H1 (cell line): Measurements from ENCODE around the gene PIK3R5. TPM values are rescaled to one million over a fixed set of nuclear protein-coding genes. Genes with fewer than 3 reads are reported as not detected.

Experiments used
- CTCF ChIA-PET: fragments of 300-600 bp; sonication (Branson Sonifier 250); formaldehyde crosslinking; loops from one replicate; lab custom pipeline; 2021; ENCODE audit not compliant: partially characterized antibody; lab: Charles Lee
- POLR2A ChIA-PET: fragments of 300-600 bp; sonication (Branson Sonifier 250); formaldehyde crosslinking; loops from one replicate; lab custom pipeline; 2021; ENCODE audit warnings: inconsistent platforms; ENCODE audit not compliant: partially characterized antibody; lab: Charles Lee
- DNase-seq, 2 experiments: peaks; one replicate each; pipeline versions ENCODE4 v3.0.0 to v3.0.0-alpha.2; 2010 to 2022; ENCODE audit warnings: low spot score in 2 of 2, low read depth in 1 of 2, mixed read lengths in 1 of 2
- FAIRE-seq: peaks from 2 replicates; lab custom pipeline; 2011; peaks lifted over from hg19 to GRCh38; lab: Jason Lieb, UNC
- H2AFZ ChIP-seq: 2 replicates; pipeline ENCODE4 v1.8.1; 2012; ENCODE audit warnings: low read length, inconsistent platforms
- H2AK5ac ChIP-seq: 2 replicates; pipeline ENCODE4 v1.6.1; 2013; ENCODE audit warnings: low read depth, low read length
- H2BK120ac ChIP-seq: replicated peaks from 2 replicates; pipeline ENCODE3; 2013; ENCODE audit warnings: low read depth, low read length, inconsistent platforms
- H2BK12ac ChIP-seq: 2 replicates; pipeline ENCODE4 v1.6.1; 2013; ENCODE audit warnings: low read depth, low read length
- H2BK15ac ChIP-seq: 2 replicates; pipeline ENCODE4 v1.6.1; 2013; ENCODE audit warnings: low read length
- H2BK20ac ChIP-seq: 2 replicates; pipeline ENCODE4 v1.6.1; 2013; ENCODE audit warnings: low read length
- H2BK5ac ChIP-seq: 2 replicates; pipeline ENCODE4 v1.6.1; 2013; ENCODE audit warnings: low read depth, low read length
- H3K14ac ChIP-seq: 2 replicates; pipeline ENCODE4 v1.6.1; 2013; ENCODE audit warnings: inconsistent platforms; ENCODE audit not compliant: insufficient read length
- H3K18ac ChIP-seq: 2 replicates; pipeline ENCODE4 v1.6.1; 2013; ENCODE audit warnings: low read length; ENCODE audit errors: extremely low read depth
- H3K23ac ChIP-seq: 2 replicates; pipeline ENCODE4 v1.6.1; 2013; ENCODE audit warnings: inconsistent platforms; ENCODE audit not compliant: insufficient read length
- H3K23me2 ChIP-seq: 2 replicates; pipeline ENCODE4 v1.6.1; 2013; ENCODE audit warnings: low read depth, low read length
- H3K27ac ChIP-seq: 2 replicates; pipeline ENCODE4 v1.6.1; 2011; ENCODE audit warnings: low read depth, low read length, inconsistent platforms
- H3K27me3 ChIP-seq, 4 experiments: replicated peaks in 1 of 4; 1 replicate in 1 of 4; 2 replicates in 3 of 4; pipeline versions ENCODE4 v1.6.1 to v1.8.1; 2011 to 2013; ENCODE audit warnings: low read length in 3 of 4, mild to moderate bottlenecking in 3 of 4, inconsistent platforms in 2 of 4, mixed read lengths in 2 of 4, moderate library complexity in 1 of 4; ENCODE audit not compliant: control insufficient read depth in 3 of 4, insufficient read depth in 3 of 4; ENCODE audit errors: extremely low read depth in 1 of 4
- H3K36me3 ChIP-seq, 4 experiments: 2 replicates each; pipeline versions ENCODE4 v1.6.1 to v1.8.1; 2011 to 2013; ENCODE audit warnings: mild to moderate bottlenecking in 4 of 4, low read length in 3 of 4, moderate library complexity in 2 of 4, control low read depth in 1 of 4, inconsistent platforms in 1 of 4; ENCODE audit not compliant: insufficient read depth in 4 of 4, control insufficient read depth in 2 of 4
- H3K4ac ChIP-seq: replicated peaks from 2 replicates; pipeline ENCODE3; 2013; ENCODE audit warnings: low read length, low read depth, mixed read lengths, inconsistent platforms; ENCODE audit not compliant: insufficient read length
- H3K4me1 ChIP-seq, 4 experiments: replicated peaks in 1 of 4; 1 replicate in 1 of 4; 2 replicates in 3 of 4; pipeline versions ENCODE4 v1.6.1 to v1.8.1; 2011 to 2013; ENCODE audit warnings: low read length in 3 of 4, inconsistent platforms in 2 of 4, mixed read lengths in 1 of 4; ENCODE audit not compliant: insufficient read depth in 4 of 4, control insufficient read depth in 3 of 4
- H3K4me2 ChIP-seq, 2 experiments: 2 replicates each; pipeline versions ENCODE4 v1.6.1 to v1.8.1; 2011 to 2013; ENCODE audit warnings: low read depth in 2 of 2, low read length in 2 of 2, control low read depth in 1 of 2, inconsistent platforms in 1 of 2, mild to moderate bottlenecking in 1 of 2; ENCODE audit not compliant: insufficient read depth in 1 of 2
- H3K4me3 ChIP-seq, 4 experiments: fragments of 200-600, 300-600 bp in 1 of 4; sonication (generic), shearing (Covaris generic), sonication (Bioruptor Twin) in 1 of 4; 2 replicates each; pipeline versions ENCODE4 v1.5.1 to v1.8.1; 2011 to 2016; ENCODE audit warnings: low read length in 4 of 4, low read depth in 3 of 4, control low read depth in 2 of 4, inconsistent platforms in 2 of 4, mild to moderate bottlenecking in 2 of 4, mixed read lengths in 1 of 4, moderate library complexity in 1 of 4; ENCODE audit not compliant: insufficient read depth in 2 of 4; ENCODE audit errors: extremely low read depth in 1 of 4
- H3K56ac ChIP-seq: replicated peaks from 2 replicates; pipeline ENCODE3; 2013; ENCODE audit warnings: low read depth, mild to moderate bottlenecking, mixed read lengths, low read length, inconsistent platforms; ENCODE audit not compliant: insufficient read length
- H3K79me1 ChIP-seq: 2 replicates; pipeline ENCODE4 v1.6.1; 2013; ENCODE audit warnings: low read depth, low read length, control low read depth
- H3K79me2 ChIP-seq, 2 experiments: 2 replicates each; pipeline versions ENCODE4 v1.6.1 to v1.8.1; 2012 to 2013; ENCODE audit warnings: low read length in 2 of 2, mild to moderate bottlenecking in 2 of 2, inconsistent platforms in 1 of 2; ENCODE audit not compliant: insufficient read depth in 2 of 2, control insufficient read depth in 1 of 2
- H3K9ac ChIP-seq, 4 experiments: replicated peaks in 1 of 4; 1 replicate in 1 of 4; 2 replicates in 3 of 4; pipeline versions ENCODE4 v1.6.1 to v1.8.1; 2011 to 2013; ENCODE audit warnings: low read depth in 3 of 4, low read length in 3 of 4, control low read depth in 2 of 4, mild to moderate bottlenecking in 2 of 4, moderate library complexity in 2 of 4, inconsistent platforms in 1 of 4; ENCODE audit errors: extremely low read depth in 1 of 4
- H3K9me3 ChIP-seq, 2 experiments: 2 replicates each; pipeline versions ENCODE4 v1.6.1 to v1.8.1; 2012 to 2013; ENCODE audit warnings: mild to moderate bottlenecking in 2 of 2, moderate library complexity in 2 of 2, control low read depth in 1 of 2, inconsistent platforms in 1 of 2, low read depth in 1 of 2, low read length in 1 of 2, mixed read lengths in 1 of 2; ENCODE audit not compliant: insufficient read depth in 2 of 2
- H4K20me1 ChIP-seq, 2 experiments: replicated peaks in 1 of 2; 2 replicates each; pipeline versions ENCODE3 to v1.8.1; 2011 to 2013; ENCODE audit warnings: inconsistent platforms in 2 of 2, low read length in 2 of 2, mild to moderate bottlenecking in 1 of 2; ENCODE audit not compliant: insufficient read depth in 2 of 2, control insufficient read depth in 1 of 2
- H4K5ac ChIP-seq: 2 replicates; pipeline ENCODE4 v1.6.1; 2013; ENCODE audit warnings: low read length, low read depth, mixed read lengths, inconsistent platforms; ENCODE audit not compliant: insufficient read length
- H4K8ac ChIP-seq: 2 replicates; pipeline ENCODE4 v1.8.0; 2013; ENCODE audit warnings: mild to moderate bottlenecking, moderate library complexity, low read length, inconsistent platforms; ENCODE audit not compliant: insufficient read depth; ENCODE audit errors: extremely low read depth
- H4K91ac ChIP-seq: replicated peaks from 2 replicates; pipeline ENCODE3; 2013; ENCODE audit warnings: low read length, mixed read lengths, inconsistent platforms; ENCODE audit not compliant: insufficient read length
- BACH1 ChIP-seq: IDR thresholded peaks from 2 replicates; pipeline ENCODE4 v1.6.1; 2012; ENCODE audit warnings: low read length, improper control_type of control experiment
- CBX8 ChIP-seq: fragments of 300-800, 300-1000 bp; sonication (generic); IDR thresholded peaks from 2 replicates; pipeline ENCODE4 v1.7.1; 2016; ENCODE audit warnings: low read depth, low read length, borderline replicate concordance
- CHD1 ChIP-seq: IDR thresholded peaks from 2 replicates; pipeline ENCODE4 v1.6.1; 2012; ENCODE audit warnings: low read depth, low read length, improper control_type of control experiment
- EZH2 ChIP-seq: fragments of 200-600 bp; sonication (generic); IDR thresholded peaks from 2 replicates; pipeline ENCODE4 v1.7.1; 2012; ENCODE audit warnings: low read depth, mild to moderate bottlenecking, moderate library complexity, low read length, inconsistent platforms; ENCODE audit not compliant: severe bottlenecking
- JUND ChIP-seq: IDR thresholded peaks from 2 replicates; pipeline ENCODE4 v1.6.1; 2011; ENCODE audit warnings: mild to moderate bottlenecking, improper control_type of control experiment, low read length
- POU5F1 ChIP-seq: IDR thresholded peaks from 2 replicates; pipeline ENCODE4 v1.6.1; 2011; ENCODE audit warnings: low read depth, mild to moderate bottlenecking, low read length, moderate library complexity
- RFX5 ChIP-seq: IDR thresholded peaks from 2 replicates; pipeline ENCODE4 v1.6.1; 2011; ENCODE audit warnings: low read depth, low read length, improper control_type of control experiment, borderline replicate concordance
- TCF12 ChIP-seq: IDR thresholded peaks from 2 replicates; pipeline ENCODE4 v1.6.1; 2011; ENCODE audit warnings: low read depth, mild to moderate bottlenecking, low read length
- TEAD4 ChIP-seq: IDR thresholded peaks from 2 replicates; pipeline ENCODE4 v1.6.1; 2012; ENCODE audit warnings: low read depth, low read length, inconsistent platforms, mixed read lengths
- WGBS, 2 experiments: shearing (Covaris generic) in 1 of 2; methylation state at CpG; one replicate each; pipeline versions ENCODE4 v1.1.6 to v1.1.7; 2013 to 2015; ENCODE audit warnings: low lambda C conversion rate in 2 of 2, mixed read lengths in 2 of 2, inconsistent platforms in 1 of 2, low coverage in 1 of 2, missing lambda C conversion rate in 1 of 2; ENCODE audit not compliant: insufficient replicate concordance in 2 of 2, insufficient coverage in 1 of 2, insufficient read length in 1 of 2; ENCODE audit errors: extremely low coverage in 1 of 2, missing lambda C conversion rate in 1 of 2; 5-methylcytosine and 5-hydroxymethylcytosine counted together
- polyA plus RNA-seq, 7 experiments: library from polyadenylated mRNA; depleted of rRNA in 3 of 7; stranded (reverse) in 5 of 7; unstranded in 2 of 7; fragments of >200 nt in 5 of 7; fragments of 200-250 nt in 2 of 7; gene quantifications; 1 replicate in 5 of 7; 2 replicates in 1 of 7; 4 replicates in 1 of 7; pipeline versions ENCODE4 v1.2.1 to v1.2.3, GENCODE V29; 2011 to 2013; ENCODE audit warnings: missing spikeins in 2 of 7, mixed read lengths in 2 of 7
- total RNA-seq: library from RNA; stranded (reverse); fragmentation: NEBNext Ultra II Directional; extraction: Animal tissue kit (Norgen Biotek cat#: 25700); gene quantifications from 2 replicates; pipeline ENCODE4 v1.2.1, GENCODE V29; 2021

Gene PIK3R5
- total and polyA plus RNA-seq, 2 of the 8 experiments (the other 6 are each of a cell fraction or from before 2014, with no cell fraction given): 2.7 to 4.3 TPM

- H3K23me2 ChIP-seq: peaks cover 3% of the 10 kb centered on the region; the same call in 1 of the 2 replicates
- H3K56ac ChIP-seq: no peak overlapping the region
- no peaks in the 10 kb centered on the region for H3K9me3 ChIP-seq
- H4K91ac ChIP-seq: no peak overlapping the region
- H2BK5ac ChIP-seq: no peak overlapping the region
- ChIA-PET CTCF (interaction anchor here (1.5 to 6.1 kb wide), 4 partner anchors 9 to 104 kb away, joined by 4 to 72 read pairs (median 16); no protein-coding TSS in a partner anchor), POLR2A (no interaction called here)
- H4K8ac ChIP-seq: no peak overlapping the region
- no peak overlapping the region for H3K23ac ChIP-seq
- H3K27ac ChIP-seq: no peak overlapping the region
- H3K36me3 ChIP-seq: no peaks in the 10 kb centered on the region
- no peak overlapping the region for H3K4ac ChIP-seq
- H2BK120ac ChIP-seq: no peak overlapping the region
- H3K14ac ChIP-seq: no peak overlapping the region
- FAIRE-seq (no peak), DNase-seq (no peak)
- no peaks in the 10 kb centered on the region; a peak in 1 of 7 replicates for H3K27me3 ChIP-seq
- WGBS, 2 experiments: 91% methylated on average over 6 of the region's 6 CpGs; no CpG with 5 or more reads in 1 of the 2 experiments
- H2BK20ac ChIP-seq: no peak overlapping the region
- no peak overlapping the region for H3K18ac ChIP-seq
- H2AFZ ChIP-seq: no peak overlapping the region
- H3K79me2 ChIP-seq: no peaks in the 10 kb centered on the region
- no peak overlapping the region for H2BK15ac ChIP-seq
- H3K4me3 ChIP-seq: no peak overlapping the region
- no peak overlapping the region for H3K9ac ChIP-seq
- no peaks in the 10 kb centered on the region for H4K20me1 ChIP-seq
- H3K79me1 ChIP-seq: no peaks in the 10 kb centered on the region
- no peak overlapping the region for H2BK12ac ChIP-seq
- H2AK5ac ChIP-seq: no peak overlapping the region
- TF ChIP-seq CBX8 (no peak), RFX5 (no peak), CHD1 (no peak), EZH2 (no peak), JUND (no peak), TEAD4 (no peak), BACH1 (no peak), TCF12 (no peak), POU5F1 (no peak)
- H3K4me2 ChIP-seq: no peak overlapping the region
- H3K4me1 ChIP-seq: peaks cover 0 to 18% (median 11%) of the 10 kb centered on the region in 4 experiments; a peak in 5 of 7 replicates
- H4K5ac ChIP-seq: no peak overlapping the region
Observed at GRCh38 chr17:8898636-8899035, 66.9 kb downstream of the PIK3R5 start.
